SU-DHL-6 (cell line): ENCODE data around the gene MED29.

Experiments
- EZH2phosphoT487 ChIP-seq: fragments of 200-600 bp; sonication (generic), shearing (Covaris generic); conservative IDR thresholded peaks from 2 replicates; pipeline ENCODE4 v1.6.1; 2018; ENCODE audit warnings: mild to moderate bottlenecking, antibody characterized with exemption, low read length, moderate library complexity, mixed read lengths
- TF ChIP-seq, protein P1 (sequence below): fragments of 200-600 bp; sonication (generic); IDR thresholded peaks from one replicate; pipeline ENCODE4 v1.5.1; 2017; ENCODE audit warnings: antibody characterized with exemption, mild to moderate bottlenecking, low read length, moderate library complexity; ENCODE audit not compliant: insufficient read depth, poor library complexity, severe bottlenecking

DNA sequence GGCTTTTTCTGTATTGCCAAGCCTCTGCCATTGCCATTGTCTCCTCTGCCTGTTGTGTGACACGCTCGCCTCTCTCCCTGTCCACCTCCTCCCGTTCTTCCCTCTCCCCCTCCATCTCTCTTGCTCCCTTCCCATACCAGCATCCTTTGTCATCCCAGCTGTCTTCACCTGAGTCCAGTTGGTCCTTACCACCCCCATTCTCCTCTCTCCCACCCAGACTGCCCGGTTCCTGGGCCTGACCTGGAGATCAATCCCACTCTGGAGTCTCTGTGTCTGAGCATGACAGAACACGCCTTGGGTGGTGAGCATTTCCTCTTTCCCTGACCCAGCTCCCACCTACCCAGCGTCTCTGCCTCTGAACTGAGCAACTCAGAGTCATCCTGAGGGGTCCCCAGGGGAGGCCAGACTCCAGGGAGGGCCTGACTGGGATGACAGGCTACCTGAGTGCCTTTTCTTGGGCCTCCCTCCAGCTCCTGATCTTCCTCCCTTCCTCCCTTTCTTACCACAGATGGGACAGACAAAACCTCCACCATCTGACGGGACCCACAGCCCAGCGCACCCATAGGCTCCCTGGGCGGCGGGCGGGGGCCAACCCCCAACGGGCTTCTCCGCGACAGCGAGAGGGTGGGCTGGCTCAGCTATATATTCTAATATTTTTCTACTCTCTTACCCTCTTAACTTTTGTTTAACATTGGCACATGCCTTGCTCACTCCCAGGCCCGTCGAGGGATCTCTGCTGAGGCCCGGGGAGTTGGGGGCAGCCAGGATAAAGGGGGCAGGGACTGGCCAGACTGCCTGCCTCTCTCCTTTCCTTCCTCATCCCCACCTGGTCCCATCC is 8.0 kb upstream of the MED29 start:
- TF ChIP-seq, protein P1, sequence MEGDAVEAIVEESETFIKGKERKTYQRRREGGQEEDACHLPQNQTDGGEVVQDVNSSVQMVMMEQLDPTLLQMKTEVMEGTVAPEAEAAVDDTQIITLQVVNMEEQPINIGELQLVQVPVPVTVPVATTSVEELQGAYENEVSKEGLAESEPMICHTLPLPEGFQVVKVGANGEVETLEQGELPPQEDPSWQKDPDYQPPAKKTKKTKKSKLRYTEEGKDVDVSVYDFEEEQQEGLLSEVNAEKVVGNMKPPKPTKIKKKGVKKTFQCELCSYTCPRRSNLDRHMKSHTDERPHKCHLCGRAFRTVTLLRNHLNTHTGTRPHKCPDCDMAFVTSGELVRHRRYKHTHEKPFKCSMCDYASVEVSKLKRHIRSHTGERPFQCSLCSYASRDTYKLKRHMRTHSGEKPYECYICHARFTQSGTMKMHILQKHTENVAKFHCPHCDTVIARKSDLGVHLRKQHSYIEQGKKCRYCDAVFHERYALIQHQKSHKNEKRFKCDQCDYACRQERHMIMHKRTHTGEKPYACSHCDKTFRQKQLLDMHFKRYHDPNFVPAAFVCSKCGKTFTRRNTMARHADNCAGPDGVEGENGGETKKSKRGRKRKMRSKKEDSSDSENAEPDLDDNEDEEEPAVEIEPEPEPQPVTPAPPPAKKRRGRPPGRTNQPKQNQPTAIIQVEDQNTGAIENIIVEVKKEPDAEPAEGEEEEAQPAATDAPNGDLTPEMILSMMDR: no peak
- no peak for TF ChIP-seq EZH2phosphoT487
